NK-92 (cell line): ENCODE measurements around the gene PPP2R5E.
"Not testable (repeated sequence)": the region's sequence is repeated elsewhere in the genome, so short reads cannot be mapped to it uniquely, and the experiment has no call there.

Experiments used
- DNase-seq: peaks from one replicate; lab custom pipeline; 2025; ENCODE audit not compliant: unreplicated experiment; lab: John Stamatoyannopoulos, UW

PPP2R5E gene

GRCh38 chr14:63523735-63524426 is 19.3 kb downstream of the PPP2R5E start:
- no peak for DNase-seq

GRCh38 chr14:63522511-63522910 is 20.7 kb downstream of the PPP2R5E start:
- DNase-seq, result not testable (repeated sequence)

- DNase-seq, result no peak
Measured at GRCh38 chr14:63517354-63517753, 25.8 kb downstream of the PPP2R5E start.

GRCh38 chr14:63515240-63515639 is 27.9 kb downstream of the PPP2R5E start:
- DNase-seq, result no peak

GRCh38 chr14:63513756-63514155 is 29.4 kb downstream of the PPP2R5E start:
- DNase-seq, result no peak

- no peak for DNase-seq
Measured at GRCh38 chr14:63512861-63513260, 30.3 kb downstream of the PPP2R5E start.

GRCh38 chr14:63510538-63510937 is 32.6 kb downstream of the PPP2R5E start:
- DNase-seq, result no peak

- DNase-seq, result no peak
Measured at GRCh38 chr14:63508033-63508432, 35.1 kb downstream of the PPP2R5E start.

GRCh38 chr14:63504648-63505047 is 38.5 kb downstream of the PPP2R5E start:
- DNase-seq, result no peak

- no peak for DNase-seq
Measured at GRCh38 chr14:63501429-63501828, 41.7 kb downstream of the PPP2R5E start.

GRCh38 chr14:63499701-63500250 is 43.4 kb downstream of the PPP2R5E start:
- DNase-seq, result no peak

- DNase-seq, result no peak
Measured at GRCh38 chr14:63496837-63497400, 46.3 kb downstream of the PPP2R5E start.

GRCh38 chr14:63493246-63493645 is 49.9 kb downstream of the PPP2R5E start:
- no peak for DNase-seq

- no peak for DNase-seq
Measured at GRCh38 chr14:63492391-63492790, 50.8 kb downstream of the PPP2R5E start.

- DNase-seq, result no peak
Measured at GRCh38 chr14:63487724-63488123, 55.5 kb downstream of the PPP2R5E start.

GRCh38 chr14:63486738-63487137 is 56.4 kb downstream of the PPP2R5E start:
- no peak for DNase-seq

- no peak for DNase-seq
Measured at GRCh38 chr14:63483315-63483714, 59.9 kb downstream of the PPP2R5E start.

GRCh38 chr14:63480599-63480998 is 62.6 kb downstream of the PPP2R5E start:
- DNase-seq, result no peak

GRCh38 chr14:63478437-63478852 is 64.7 kb downstream of the PPP2R5E start:
- DNase-seq, result no peak

- no peak for DNase-seq
Measured at GRCh38 chr14:63478010-63478409, 65.2 kb downstream of the PPP2R5E start.

- DNase-seq, result no peak
Measured at GRCh38 chr14:63477556-63477955, 65.6 kb downstream of the PPP2R5E start.

- no peak for DNase-seq
Measured at GRCh38 chr14:63475761-63476160, 67.4 kb downstream of the PPP2R5E start.

- DNase-seq, result no peak
Measured at GRCh38 chr14:63474844-63475243, 68.3 kb downstream of the PPP2R5E start.
